ENCODE data around the gene MTMR6.

The MTMR6 gene

DNA sequence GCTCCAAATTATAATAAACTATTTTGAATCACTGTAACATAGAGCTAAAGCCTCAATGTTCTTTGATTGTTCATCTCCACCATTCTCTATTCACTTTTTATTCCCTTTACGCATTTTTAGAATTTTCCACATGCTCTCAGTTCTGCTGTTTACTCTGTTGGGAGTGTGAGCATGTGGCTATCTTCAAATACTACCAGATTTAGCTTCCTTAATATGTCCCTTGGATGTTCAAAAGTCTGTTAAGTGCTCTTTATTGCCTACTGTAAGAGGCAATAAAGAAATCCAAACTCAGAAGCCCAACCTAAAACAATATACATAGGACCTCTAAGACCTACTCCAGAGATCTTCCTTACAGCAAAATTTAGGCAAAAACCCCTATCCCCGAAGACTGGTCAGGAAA lies 34.5 kb downstream of the MTMR6 start:
- peaks cover 5% of the 10 kb centered on the region; the same call in 1 of the 2 replicates for H3K36me3 ChIP-seq (replicated peaks)
- in situ Hi-C loops (cut with MboI; ENCODE audit: low sequenced_read_pairs): no loop called here

GRCh38 chr13:25252225-25252624 lies 35.1 kb downstream of the MTMR6 start:
- H3K27me3 ChIP-seq (ENCODE audit: low read depth): no peaks in the 10 kb centered on the region
- in situ Hi-C loops (cut with MboI; ENCODE audit: low sequenced_read_pairs): no loop called here
- DNase-seq (ENCODE audit: low spot score in 2 of 2): no peak
- H3K9me3 ChIP-seq: no peaks in the 10 kb centered on the region
- H3K36me3 ChIP-seq (replicated peaks): peaks cover 5% of the 10 kb centered on the region; the same call in 1 of the 2 replicates
- no peak overlapping the region for H3K4me3 ChIP-seq
- peaks cover 28% of the 10 kb centered on the region for H3K4me1 ChIP-seq

More for the DNA sequence above, 34.5 kb downstream of the MTMR6 start:
- no peak overlapping the region for H3K4me3 ChIP-seq
- no peak for DNase-seq (ENCODE audit: low spot score in 2 of 2)
- no peaks in the 10 kb centered on the region for H3K9me3 ChIP-seq
- H3K27me3 ChIP-seq (ENCODE audit: low read depth): no peaks in the 10 kb centered on the region
- peaks cover 22% of the 10 kb centered on the region for H3K4me1 ChIP-seq

DNA sequence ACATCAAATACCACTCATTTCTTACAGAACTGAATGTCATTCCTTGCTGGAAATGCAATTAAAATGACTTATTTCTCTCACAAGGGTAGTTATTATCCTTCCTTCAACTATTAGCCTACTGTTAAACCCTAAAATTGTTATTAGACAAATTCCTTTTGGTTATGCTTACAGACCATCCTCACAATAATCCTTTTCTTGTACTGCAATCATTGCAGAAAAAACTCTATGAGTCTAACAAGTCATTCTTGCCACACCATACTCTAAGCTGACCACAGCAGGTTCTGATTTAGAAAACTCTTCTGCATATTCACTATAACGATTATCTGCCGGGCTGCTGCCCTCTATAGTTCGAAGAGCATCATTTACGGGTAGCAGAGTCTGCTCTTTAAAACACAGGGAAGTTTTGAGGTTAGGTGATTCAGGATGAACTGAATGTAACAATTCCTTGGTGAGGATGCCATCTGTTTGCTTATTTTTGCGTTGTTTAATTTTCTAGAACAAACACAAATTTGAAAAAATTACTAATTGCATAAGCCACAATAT lies 38.2 kb downstream of the MTMR6 start:
- Histone ChIP-seq H3K4me3 (no peak overlapping the region), H3K4me1 (peaks cover 36% of the 10 kb centered on the region), H3K9me3 (no peaks in the 10 kb centered on the region), H3K36me3 (replicated peaks) (no peaks in the 10 kb centered on the region; the same call in 1 of the 2 replicates), H3K27me3 (ENCODE audit: low read depth) (no peaks in the 10 kb centered on the region)
- peak; percentile 44 to 79 for DNase-seq (ENCODE audit: low spot score in 2 of 2)
- in situ Hi-C loops (cut with MboI; ENCODE audit: low sequenced_read_pairs): no loop called here

DNA sequence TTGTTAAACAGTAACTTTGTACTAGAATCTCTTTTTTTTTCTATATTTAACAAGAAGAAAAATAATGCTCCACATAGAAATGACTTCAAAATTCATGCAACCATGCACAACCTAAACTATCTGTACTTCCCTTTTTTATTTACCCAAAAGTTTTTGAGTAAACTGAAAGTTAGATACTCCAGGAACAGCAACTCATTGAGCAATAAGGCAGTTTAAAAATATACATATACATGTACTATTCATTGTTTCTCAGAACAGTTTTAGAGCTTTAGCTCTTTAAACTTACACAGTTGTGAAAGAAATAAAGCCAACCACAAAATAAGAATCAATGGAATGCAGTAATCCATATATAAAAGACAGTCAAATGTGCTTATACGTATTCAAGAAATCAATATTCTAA lies 39.2 kb downstream of the MTMR6 start:
- H3K4me3 ChIP-seq: no peak overlapping the region
- in situ Hi-C loops (cut with MboI; ENCODE audit: low sequenced_read_pairs): no loop called here
- DNase-seq (ENCODE audit: low spot score in 2 of 2): peak in 1 of 2 experiments; percentile 70
- no peaks in the 10 kb centered on the region for H3K27me3 ChIP-seq (ENCODE audit: low read depth)
- no peaks in the 10 kb centered on the region for H3K9me3 ChIP-seq
- peaks cover 30% of the 10 kb centered on the region for H3K4me1 ChIP-seq
- no peaks in the 10 kb centered on the region; the same call in 1 of the 2 replicates for H3K36me3 ChIP-seq (replicated peaks)

DNA sequence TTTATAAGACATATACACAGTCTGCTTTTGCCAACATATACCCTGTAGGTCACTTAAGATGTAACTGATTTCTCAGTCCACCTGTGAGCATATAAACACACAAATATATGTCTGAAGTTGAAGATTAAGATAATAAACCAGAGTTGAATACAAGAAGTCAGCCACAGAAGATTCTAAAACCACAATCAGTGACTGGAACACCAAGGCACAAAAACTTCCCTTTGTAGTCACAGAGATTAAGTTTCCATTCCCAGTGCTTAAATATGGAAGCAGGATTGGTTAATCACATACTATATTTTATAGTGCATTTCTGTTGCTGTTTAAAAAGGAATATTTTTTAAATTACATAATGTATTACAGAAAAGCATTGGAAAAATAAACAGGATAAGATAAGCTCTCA lies 39.9 kb downstream of the MTMR6 start:
- Histone ChIP-seq H3K9me3 (no peaks in the 10 kb centered on the region), H3K4me1 (peaks cover 30% of the 10 kb centered on the region), H3K27me3 (ENCODE audit: low read depth) (no peaks in the 10 kb centered on the region), H3K36me3 (replicated peaks) (no peaks in the 10 kb centered on the region; the same call in 1 of the 2 replicates), H3K4me3 (no peak overlapping the region)
- peak in 1 of 2 experiments; percentile 24 for DNase-seq (ENCODE audit: low spot score in 2 of 2)
- in situ Hi-C loops (cut with MboI; ENCODE audit: low sequenced_read_pairs): no loop called here

GRCh38 chr13:25244123-25244522 lies 43.2 kb downstream of the MTMR6 start:
- in situ Hi-C loops (cut with MboI; ENCODE audit: low sequenced_read_pairs): no loop called here
- Histone ChIP-seq H3K4me1 (peaks cover 30% of the 10 kb centered on the region), H3K9me3 (no peaks in the 10 kb centered on the region), H3K4me3 (no peak overlapping the region), H3K36me3 (replicated peaks) (no peaks in the 10 kb centered on the region), H3K27me3 (ENCODE audit: low read depth) (no peaks in the 10 kb centered on the region)
- no peak for DNase-seq (ENCODE audit: low spot score in 2 of 2)

DNA sequence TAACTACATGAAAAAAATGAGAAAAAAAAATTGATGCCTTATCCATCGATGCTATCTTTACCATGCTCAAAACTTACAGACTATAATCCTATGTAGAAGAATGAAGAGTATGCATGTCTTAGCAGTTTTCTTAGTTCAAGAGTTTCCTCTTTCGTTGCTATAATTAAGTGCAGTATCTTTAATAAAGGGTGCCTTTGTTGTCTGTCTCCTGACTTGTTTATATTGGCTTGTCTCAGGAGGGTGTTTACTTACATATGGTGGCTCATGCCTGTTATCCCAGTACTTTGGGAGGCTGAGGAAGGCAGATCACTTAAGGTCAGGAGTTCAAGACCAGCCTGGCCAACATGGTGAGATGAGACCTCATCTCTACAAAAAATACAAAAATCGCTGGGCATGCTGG lies 44.3 kb downstream of the MTMR6 start:
- peaks cover 19% of the 10 kb centered on the region for H3K4me1 ChIP-seq
- in situ Hi-C loops (cut with MboI; ENCODE audit: low sequenced_read_pairs): no loop called here

GRCh38 chr13:25241007-25241406 lies 46.3 kb downstream of the MTMR6 start:
- H3K27me3 ChIP-seq (ENCODE audit: low read depth): no peaks in the 10 kb centered on the region
- H3K4me1 ChIP-seq: peaks cover 3% of the 10 kb centered on the region
- no peaks in the 10 kb centered on the region for H3K9me3 ChIP-seq
- H3K4me3 ChIP-seq: no peak overlapping the region
- no peak for DNase-seq (ENCODE audit: low spot score in 2 of 2)
- in situ Hi-C loops (cut with MboI; ENCODE audit: low sequenced_read_pairs): no loop called here
- no peaks in the 10 kb centered on the region for H3K36me3 ChIP-seq (replicated peaks)

More for the DNA sequence above, 44.3 kb downstream of the MTMR6 start:
- H3K4me3 ChIP-seq: no peak overlapping the region
- no peak for DNase-seq (ENCODE audit: low spot score in 2 of 2)
- no peaks in the 10 kb centered on the region for H3K36me3 ChIP-seq (replicated peaks)
- no peaks in the 10 kb centered on the region for H3K27me3 ChIP-seq (ENCODE audit: low read depth)
- no peaks in the 10 kb centered on the region for H3K9me3 ChIP-seq

- Histone ChIP-seq H3K4me3 (no peak overlapping the region), H3K4me1 (peaks cover 2% of the 10 kb centered on the region; the same call in 1 of the 2 replicates), H3K36me3 (replicated peaks) (no peaks in the 10 kb centered on the region), H3K9me3 (no peaks in the 10 kb centered on the region), H3K27me3 (ENCODE audit: low read depth) (no peaks in the 10 kb centered on the region)
- no peak for DNase-seq (ENCODE audit: low spot score in 2 of 2)
- in situ Hi-C loops (cut with MboI; ENCODE audit: low sequenced_read_pairs): no loop called here
Observed at GRCh38 chr13:25237083-25237482, 50.2 kb downstream of the MTMR6 start.

DNA sequence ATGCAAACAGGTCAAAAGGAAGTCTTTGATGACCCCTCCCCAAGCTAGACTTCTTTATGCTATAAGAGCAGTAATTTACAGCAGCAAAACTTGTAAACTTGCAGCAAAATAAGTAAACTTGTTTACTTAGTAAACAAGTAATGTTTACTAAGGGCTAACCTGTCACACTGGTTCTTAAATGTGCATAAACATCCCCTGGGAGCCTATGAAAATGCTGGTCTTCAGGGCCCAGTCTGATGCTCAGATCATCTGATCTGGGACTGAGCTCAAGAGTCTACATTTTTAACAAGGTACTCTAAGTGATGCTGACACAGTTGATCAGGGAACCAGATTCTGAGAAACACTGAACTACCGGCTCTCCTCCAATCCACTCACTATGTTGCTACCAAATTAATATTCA lies 53.4 kb downstream of the MTMR6 start:
- H3K9me3 ChIP-seq: no peaks in the 10 kb centered on the region
- in situ Hi-C loops (cut with MboI; ENCODE audit: low sequenced_read_pairs): no loop called here

DNA sequence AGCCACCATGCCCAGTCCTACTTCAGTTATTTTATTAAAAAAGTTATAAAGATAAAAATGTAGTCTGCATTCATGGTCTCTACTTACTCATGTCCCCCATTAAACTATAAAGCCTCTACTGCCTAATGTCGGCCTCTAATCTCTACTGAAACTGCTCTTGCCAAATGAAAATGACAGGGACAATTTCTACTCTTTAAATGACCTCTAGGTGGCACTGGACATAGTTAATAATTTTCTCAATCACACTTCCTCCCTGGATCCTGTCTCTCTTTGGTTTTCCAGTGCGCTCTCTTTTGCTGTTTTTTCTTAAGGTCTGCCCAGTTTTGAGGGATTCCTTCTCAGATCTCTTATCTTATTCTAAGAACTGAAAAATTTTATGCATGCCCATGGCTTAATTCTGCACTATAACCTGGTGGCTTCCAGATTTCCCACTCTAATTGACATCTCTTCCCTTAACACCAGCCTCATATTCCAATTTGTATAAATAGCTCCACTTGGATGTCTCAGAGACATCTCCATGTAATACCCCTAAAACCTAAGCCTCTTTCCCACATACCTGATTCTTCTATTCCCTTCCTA lies 54.3 kb downstream of the MTMR6 start:
- peaks cover 2% of the 10 kb centered on the region; the same call in 1 of the 2 replicates for H3K4me1 ChIP-seq
- no peaks in the 10 kb centered on the region for H3K36me3 ChIP-seq (replicated peaks)
- in situ Hi-C loops (cut with MboI; ENCODE audit: low sequenced_read_pairs): no loop called here
- no peaks in the 10 kb centered on the region for H3K27me3 ChIP-seq (ENCODE audit: low read depth)
- no peaks in the 10 kb centered on the region for H3K9me3 ChIP-seq
- DNase-seq (ENCODE audit: low spot score in 2 of 2): peak in 1 of 2 experiments; percentile 72
- no peak overlapping the region for H3K4me3 ChIP-seq

More for the DNA sequence above, 53.4 kb downstream of the MTMR6 start:
- Histone ChIP-seq H3K36me3 (replicated peaks) (no peaks in the 10 kb centered on the region), H3K4me1 (peaks cover 2% of the 10 kb centered on the region; the same call in 1 of the 2 replicates), H3K27me3 (ENCODE audit: low read depth) (no peaks in the 10 kb centered on the region), H3K4me3 (no peak overlapping the region)
- DNase-seq (ENCODE audit: low spot score in 2 of 2): no peak

- Histone ChIP-seq H3K4me3 (no peak overlapping the region), H3K4me1 (peaks cover 2% of the 10 kb centered on the region; the same call in 1 of the 2 replicates), H3K27me3 (ENCODE audit: low read depth) (no peaks in the 10 kb centered on the region), H3K9me3 (no peaks in the 10 kb centered on the region), H3K36me3 (replicated peaks) (no peaks in the 10 kb centered on the region)
- in situ Hi-C loops (cut with MboI; ENCODE audit: low sequenced_read_pairs): no loop called here
- no peak for DNase-seq (ENCODE audit: low spot score in 2 of 2)
Observed at GRCh38 chr13:25231517-25231916, 55.8 kb downstream of the MTMR6 start.

GRCh38 chr13:25227690-25228089 lies 59.6 kb downstream of the MTMR6 start:
- in situ Hi-C loops (cut with MboI; ENCODE audit: low sequenced_read_pairs): no loop called here
- Histone ChIP-seq H3K9me3 (no peaks in the 10 kb centered on the region), H3K36me3 (replicated peaks) (no peaks in the 10 kb centered on the region), H3K27me3 (ENCODE audit: low read depth) (0 out of 2 replicates have a peak, but pooled peaks cover 2% of the 10 kb centered on the region), H3K4me1 (no peaks in the 10 kb centered on the region), H3K4me3 (no peak overlapping the region)
- no peak for DNase-seq (ENCODE audit: low spot score in 2 of 2)

- in situ Hi-C loops (cut with MboI; ENCODE audit: low sequenced_read_pairs): no loop called here
- Histone ChIP-seq H3K27me3 (ENCODE audit: low read depth) (0 out of 2 replicates have a peak, but pooled peaks cover 2% of the 10 kb centered on the region), H3K4me3 (no peak overlapping the region), H3K9me3 (no peaks in the 10 kb centered on the region), H3K36me3 (replicated peaks) (no peaks in the 10 kb centered on the region), H3K4me1 (no peaks in the 10 kb centered on the region)
- DNase-seq (ENCODE audit: low spot score in 2 of 2): no peak
Observed at GRCh38 chr13:25225970-25226369, 61.3 kb downstream of the MTMR6 start.

Measured in HAP-1 (cell line).